ENCODE data around the gene HSD17B3. TPM values are rescaled to one million over a fixed set of nuclear protein-coding genes. Genes with fewer than 3 reads are reported as not detected.
"Not testable (repeated sequence)": the region's sequence is repeated elsewhere in the genome, so short reads cannot be mapped to it uniquely, and the experiment has no call there.

HSD17B3 gene
- total RNA-seq, 4 donors from 2014 or later, result 1.2 to 1.7 (median 1.5) TPM; not detected in 1

GRCh38 chr9:96331236-96331947 lies 29.4 kb upstream of the HSD17B3 start:
- Histone ChIP-seq H3K4me1 (no peaks in the 10 kb centered on the region), H3K9me3 (no peaks in the 10 kb centered on the region), H3K4me3 (no peak overlapping the region), H3K27me3 (no peaks in the 10 kb centered on the region), H3K36me3 (no peaks in the 10 kb centered on the region), H3K27ac (no peak overlapping the region)
- no peak for TF ChIP-seq POLR2AphosphoS5 (IDR thresholded peaks at IDR 0.05)
- no peak for TF ChIP-seq POLR2A (IDR thresholded peaks at IDR 0.05)
- TF ChIP-seq, protein P1, sequence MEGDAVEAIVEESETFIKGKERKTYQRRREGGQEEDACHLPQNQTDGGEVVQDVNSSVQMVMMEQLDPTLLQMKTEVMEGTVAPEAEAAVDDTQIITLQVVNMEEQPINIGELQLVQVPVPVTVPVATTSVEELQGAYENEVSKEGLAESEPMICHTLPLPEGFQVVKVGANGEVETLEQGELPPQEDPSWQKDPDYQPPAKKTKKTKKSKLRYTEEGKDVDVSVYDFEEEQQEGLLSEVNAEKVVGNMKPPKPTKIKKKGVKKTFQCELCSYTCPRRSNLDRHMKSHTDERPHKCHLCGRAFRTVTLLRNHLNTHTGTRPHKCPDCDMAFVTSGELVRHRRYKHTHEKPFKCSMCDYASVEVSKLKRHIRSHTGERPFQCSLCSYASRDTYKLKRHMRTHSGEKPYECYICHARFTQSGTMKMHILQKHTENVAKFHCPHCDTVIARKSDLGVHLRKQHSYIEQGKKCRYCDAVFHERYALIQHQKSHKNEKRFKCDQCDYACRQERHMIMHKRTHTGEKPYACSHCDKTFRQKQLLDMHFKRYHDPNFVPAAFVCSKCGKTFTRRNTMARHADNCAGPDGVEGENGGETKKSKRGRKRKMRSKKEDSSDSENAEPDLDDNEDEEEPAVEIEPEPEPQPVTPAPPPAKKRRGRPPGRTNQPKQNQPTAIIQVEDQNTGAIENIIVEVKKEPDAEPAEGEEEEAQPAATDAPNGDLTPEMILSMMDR (IDR thresholded peaks at IDR 0.05), result no peak
- TF ChIP-seq EP300 (IDR thresholded peaks at IDR 0.05), result no peak
- 80% methylated on average over 9 of the region's 9 CpGs for WGBS
- DNase-seq (ENCODE audit: low spot score in 2 of 2), result no peak

GRCh38 chr9:96327694-96328352 lies 25.8 kb upstream of the HSD17B3 start:
- Histone ChIP-seq H3K27me3 (no peaks in the 10 kb centered on the region), H3K4me1 (no peaks in the 10 kb centered on the region), H3K4me3 (no peak overlapping the region), H3K27ac (no peak overlapping the region), H3K36me3 (no peaks in the 10 kb centered on the region), H3K9me3 (no peaks in the 10 kb centered on the region)
- TF ChIP-seq, protein P1 (IDR thresholded peaks at IDR 0.05), result peak; percentile 82 to 89
- TF ChIP-seq POLR2A (IDR thresholded peaks at IDR 0.05) (no peak), EP300 (IDR thresholded peaks at IDR 0.05) (no peak)
- no peak for DNase-seq (ENCODE audit: low spot score in 2 of 2)
- 28% methylated on average over 1 of the region's 1 CpG for WGBS

DNA sequence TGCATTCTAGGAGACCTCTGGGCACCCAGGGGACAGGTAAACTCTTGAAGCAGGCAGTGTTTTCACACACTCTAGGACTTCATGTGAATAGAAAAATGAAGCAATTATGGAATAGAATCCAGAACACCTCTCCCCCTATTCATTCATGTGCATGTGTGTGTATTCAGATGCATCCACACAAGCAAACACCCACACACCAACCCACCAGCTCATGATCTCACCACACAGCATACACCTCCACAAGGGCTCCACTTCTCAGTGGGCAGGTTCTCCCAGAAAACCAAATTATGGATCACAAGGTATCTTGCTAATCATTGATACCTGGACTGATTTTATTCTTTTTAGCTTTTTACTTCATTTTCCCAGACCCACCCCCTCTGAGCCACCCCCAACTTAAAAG lies 21.2 kb upstream of the HSD17B3 start:
- H3K27ac ChIP-seq, result no peak overlapping the region
- H3K27me3 ChIP-seq, result no peaks in the 10 kb centered on the region
- H3K4me3 ChIP-seq, result no peak overlapping the region
- TF ChIP-seq POLR2AphosphoS5 (IDR thresholded peaks at IDR 0.05) (no peak), EP300 (IDR thresholded peaks at IDR 0.05) (no peak), POLR2A (IDR thresholded peaks at IDR 0.05) (no peak)
- TF ChIP-seq, protein P1 (IDR thresholded peaks at IDR 0.05), result no peak
- DNase-seq (ENCODE audit: low spot score in 2 of 2), result no peak
- H3K36me3 ChIP-seq, result peaks cover 17% of the 10 kb centered on the region
- H3K9me3 ChIP-seq, result no peaks in the 10 kb centered on the region
- no peaks in the 10 kb centered on the region for H3K4me1 ChIP-seq

DNA sequence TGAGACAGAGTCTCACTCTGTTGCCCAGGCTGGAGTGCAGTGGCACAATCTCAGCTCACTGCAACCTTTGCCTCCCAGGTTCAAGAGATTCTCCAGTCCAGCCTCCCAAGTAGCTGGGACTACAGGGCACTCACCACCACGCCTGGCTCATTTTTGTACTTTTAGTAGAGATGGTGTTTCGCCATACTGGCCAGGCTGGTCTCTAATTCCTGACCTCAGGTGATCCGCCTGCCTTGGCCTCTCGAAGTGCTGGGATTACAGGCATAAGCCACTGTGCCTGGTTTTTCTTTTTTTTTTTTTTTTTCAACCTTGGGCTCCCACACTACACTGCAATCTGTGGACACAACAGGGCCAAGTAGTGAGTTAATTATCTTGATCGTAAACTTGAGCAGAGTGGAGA lies 20.8 kb upstream of the HSD17B3 start:
- H3K27ac ChIP-seq; H3K9me3 ChIP-seq; DNase-seq (ENCODE audit: low spot score in 2 of 2); H3K4me3 ChIP-seq; H3K27me3 ChIP-seq; H3K4me1 ChIP-seq: not testable (repeated sequence)
- peaks cover 17% of the 10 kb centered on the region for H3K36me3 ChIP-seq
- WGBS, result 96% methylated on average over 5 of the region's 5 CpGs

DNA sequence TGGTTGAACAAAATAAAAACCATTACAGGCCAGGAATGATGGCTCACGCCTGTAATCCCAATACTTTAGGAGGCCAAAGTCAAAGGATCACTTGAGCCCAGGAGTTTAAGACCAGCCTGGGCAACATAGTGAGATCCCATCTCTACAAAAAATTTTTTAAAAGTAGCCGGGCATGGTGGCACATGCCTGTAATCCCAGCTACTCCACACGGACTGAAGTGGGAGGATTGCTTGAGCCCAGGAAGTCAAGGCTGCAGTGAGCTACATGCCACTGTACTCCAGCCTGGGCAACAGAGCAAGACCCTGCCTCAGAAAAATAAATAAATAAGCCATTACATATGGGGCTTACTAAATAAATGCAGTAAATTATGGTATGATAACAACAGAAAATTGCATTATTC lies 20.2 kb upstream of the HSD17B3 start:
- WGBS, result 83% methylated on average over 3 of the region's 3 CpGs
- peaks cover 17% of the 10 kb centered on the region for H3K36me3 ChIP-seq
- not testable (repeated sequence) for H3K9me3 ChIP-seq; H3K27me3 ChIP-seq; H3K4me3 ChIP-seq; H3K27ac ChIP-seq; DNase-seq (ENCODE audit: low spot score in 2 of 2); H3K4me1 ChIP-seq

DNA sequence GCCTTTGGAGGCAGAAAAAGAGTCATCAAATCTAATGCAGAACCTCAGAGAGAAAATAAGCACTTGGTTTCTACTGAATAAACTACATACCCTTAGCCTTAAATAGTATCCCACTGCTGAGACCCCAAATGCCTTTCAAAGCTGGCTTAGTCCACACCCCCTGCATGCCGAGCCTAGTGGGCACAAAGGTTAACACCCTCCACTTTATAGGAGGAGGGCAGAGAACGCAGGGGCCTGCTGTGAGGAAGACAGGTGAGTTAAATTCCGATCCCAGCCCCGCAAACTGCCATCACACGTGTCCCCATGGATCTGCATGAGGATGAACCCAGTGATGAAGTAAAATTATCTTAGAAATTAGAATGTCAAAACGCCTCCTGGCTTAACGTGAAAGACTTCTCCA lies 19.5 kb upstream of the HSD17B3 start:
- TF ChIP-seq POLR2A (IDR thresholded peaks at IDR 0.05) (no peak), EP300 (IDR thresholded peaks at IDR 0.05) (no peak), POLR2AphosphoS5 (IDR thresholded peaks at IDR 0.05) (no peak)
- TF ChIP-seq, protein P1 (IDR thresholded peaks at IDR 0.05), result no peak

More for the DNA sequence above, 19.5 kb upstream of the HSD17B3 start:
- Histone ChIP-seq H3K4me3 (no peak overlapping the region), H3K27me3 (no peaks in the 10 kb centered on the region), H3K27ac (no peak overlapping the region), H3K36me3 (peaks cover 17% of the 10 kb centered on the region), H3K4me1 (no peaks in the 10 kb centered on the region), H3K9me3 (no peaks in the 10 kb centered on the region)
- no peak for DNase-seq (ENCODE audit: low spot score in 2 of 2)
- 81% methylated on average over 7 of the region's 7 CpGs for WGBS

All from suprapubic skin (tissue), 4 donors.